Fibroblast of skin of scalp (primary cell): ENCODE data around the gene PARP11.

ENCODE experiments used
- DNase-seq: peaks from one replicate; pipeline ENCODE4 v3.0.0-alpha.2; 2013

Gene PARP11

DNA sequence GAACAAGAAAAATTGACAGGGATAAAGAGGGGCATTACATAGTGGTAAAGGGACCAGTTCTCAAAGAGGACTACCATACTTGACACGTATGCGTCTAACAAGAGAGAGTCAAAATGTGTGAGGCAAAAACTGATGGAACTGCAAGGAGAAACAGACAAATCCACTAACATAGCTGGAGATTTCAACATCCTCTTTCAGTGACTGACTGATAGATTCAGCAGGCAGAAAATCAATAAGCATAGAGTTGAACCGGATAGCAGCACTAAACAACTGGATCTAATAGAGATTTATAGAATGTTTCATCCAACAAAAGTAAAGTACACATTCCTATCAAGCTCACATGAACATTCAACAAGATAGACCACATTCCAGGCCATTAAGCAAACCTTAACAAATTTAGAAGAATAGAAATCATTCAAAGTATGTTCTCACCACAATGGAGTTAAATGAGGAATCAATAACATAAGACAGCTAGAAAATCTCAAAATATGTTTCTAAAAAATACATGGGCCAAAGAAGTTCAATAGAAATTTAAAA, 104.2 kb downstream of the PARP11 start:
- DNase-seq: no peak

DNA sequence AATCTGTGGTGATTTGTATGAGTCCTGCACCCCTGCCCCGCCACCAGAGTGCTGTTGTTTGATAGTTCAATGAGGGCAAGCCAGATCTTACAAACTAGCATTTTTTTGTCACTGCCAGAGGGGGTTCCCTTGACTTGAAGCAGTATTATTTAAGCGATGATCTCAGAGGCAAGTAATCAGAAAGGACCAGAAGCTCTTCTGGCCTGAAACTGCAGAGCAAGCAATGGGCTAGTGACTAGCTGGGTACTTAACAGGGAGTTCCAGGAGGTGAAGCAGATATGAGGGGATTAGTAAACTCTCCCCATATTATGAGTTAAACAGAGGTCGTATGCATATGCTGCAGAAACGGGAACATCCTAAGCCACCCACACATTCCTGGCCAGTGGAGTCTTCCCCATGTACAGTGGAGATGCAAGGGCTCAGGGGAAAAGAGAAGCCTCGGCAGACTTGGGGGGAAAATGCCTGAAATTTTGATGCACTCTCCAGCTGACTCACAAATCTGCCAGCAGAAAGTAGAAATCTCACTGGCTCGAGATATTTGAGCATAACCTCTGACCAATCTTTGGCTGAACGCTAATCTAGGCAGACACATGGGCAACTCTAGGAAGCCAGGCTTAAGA, 112.0 kb downstream of the PARP11 start:
- peak; percentile 47 for DNase-seq

DNA sequence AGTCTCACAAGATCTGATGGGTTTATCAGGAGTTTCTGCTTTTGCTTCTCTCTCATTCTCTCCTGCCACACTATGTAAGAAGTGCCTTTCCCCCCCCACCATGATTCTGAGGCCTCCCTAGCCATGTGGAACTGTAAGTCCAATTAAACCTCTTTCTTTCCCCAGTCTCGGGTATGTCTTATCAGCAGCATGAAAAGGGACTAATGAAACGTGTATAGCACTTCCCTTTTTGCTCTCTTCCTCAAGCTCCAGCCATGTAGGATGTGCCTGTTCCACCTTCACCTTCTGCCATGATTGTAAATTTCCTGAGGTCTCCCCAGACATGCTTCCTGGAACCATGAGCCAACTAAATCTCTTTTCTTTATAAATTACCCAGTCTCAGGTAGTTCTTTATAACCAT, 113.3 kb downstream of the PARP11 start:
- no peak for DNase-seq
